Amniotic stem cell (primary cell): Measurements from ENCODE around the gene PEX3.

Experiments
- DNase-seq: peaks from one replicate; lab custom pipeline; 2025; lab: John Stamatoyannopoulos, UW

The PEX3 gene

DNA sequence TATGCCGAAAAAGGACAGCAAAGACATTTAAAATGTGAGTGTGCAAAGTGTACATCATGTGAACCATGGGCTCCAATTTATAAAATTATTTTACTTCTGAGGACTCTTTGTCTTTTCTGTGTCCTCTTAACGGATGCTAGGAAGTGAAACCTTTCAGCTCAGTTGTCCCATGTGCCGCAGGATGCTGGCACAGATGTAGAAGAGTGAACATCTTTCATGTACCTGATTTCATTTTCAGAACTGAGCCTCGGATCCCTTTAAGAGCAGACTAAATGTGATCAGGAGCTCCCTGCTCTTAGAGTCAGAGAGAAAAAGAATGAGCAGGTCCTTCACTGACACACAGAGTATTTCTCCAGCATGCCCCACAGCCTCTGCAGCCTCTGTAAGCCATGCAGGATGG, 88.5 kb downstream of the PEX3 start:
- no peak for DNase-seq

DNA sequence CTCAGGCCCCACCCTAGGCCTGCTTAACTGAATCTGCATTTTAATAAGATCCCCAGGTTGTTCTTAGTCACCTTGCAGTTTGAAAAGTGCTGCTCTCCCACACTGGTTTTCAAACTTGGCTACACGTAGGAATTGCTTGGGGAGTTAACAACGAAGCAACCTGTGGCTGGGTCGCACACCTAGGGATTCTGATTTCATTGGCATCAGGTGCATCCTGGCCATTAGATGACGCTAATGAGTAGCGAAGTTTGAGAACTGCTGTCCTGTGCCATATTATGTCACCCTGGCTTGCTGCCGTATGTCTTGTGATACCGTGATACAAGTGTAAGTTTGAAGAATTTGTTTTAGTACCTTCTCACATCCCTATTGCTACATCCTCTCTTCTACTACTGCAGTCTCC, 89.1 kb downstream of the PEX3 start:
- DNase-seq, result no peak

DNA sequence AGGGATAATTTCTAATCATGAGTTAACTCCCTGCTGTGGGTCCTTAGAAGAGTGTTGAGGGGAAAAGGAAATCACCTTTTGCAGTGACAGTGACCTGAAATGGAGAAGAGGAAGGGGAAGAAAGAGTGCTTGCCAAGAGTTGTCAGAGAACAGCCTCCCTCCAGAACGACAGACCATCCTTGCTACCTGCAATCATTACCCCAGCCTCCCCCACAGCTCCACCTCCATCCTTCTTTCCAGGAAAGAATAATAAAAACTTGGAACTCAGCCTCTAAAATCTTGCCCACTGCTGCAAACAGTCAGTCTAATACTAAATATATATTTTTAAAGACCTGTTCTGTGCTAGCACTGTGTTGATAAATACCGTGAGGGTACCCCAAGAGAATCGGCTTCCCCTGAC, 89.6 kb downstream of the PEX3 start:
- DNase-seq, result no peak
